Activated naive CD8-positive, alpha-beta T cell treated with anti-CD3 and anti-CD28 coated beads, Interleukin-2, amount 10 ng/mL, durations not matched to agents 7 days and 5 days (primary cell): ENCODE measurements around the gene LPGAT1. TPM values are rescaled to one million over a fixed set of nuclear protein-coding genes. Genes with fewer than 3 reads are reported as not detected.
A peak's percentile ranks its signal among the peaks of the same experiment; 100 is the strongest.

ENCODE experiments used
- ATAC-seq: fragments of 150-1000 bp; cut with Tn5 transposase; one replicate; pipeline ENCODE4 v1.10.0; 2021; ENCODE audit warnings: low read depth, moderate library complexity
- POLR2A ChIA-PET: fragments of 350-600 bp; sonication (Branson Sonifier 250); formaldehyde crosslinking; loops from one replicate; lab custom pipeline; 2021; ENCODE audit warnings: antibody characterized with exemption; lab: Charles Lee
- DNase-seq: peaks from one replicate; pipeline ENCODE4 v3.0.0; 2021
- H3K27ac Mint-ChIP-seq: one replicate; pipeline ENCODE4 v1.8.0; 2022; ENCODE audit warnings: mild to moderate bottlenecking, mixed read lengths
- H3K27me3 Mint-ChIP-seq: one replicate; pipeline ENCODE4 v1.8.0; 2022; ENCODE audit warnings: mild to moderate bottlenecking, moderate library complexity, mixed read lengths
- H3K36me3 Mint-ChIP-seq: one replicate; pipeline ENCODE4 v1.8.0; 2021; ENCODE audit warnings: mild to moderate bottlenecking, mixed read lengths
- H3K4me1 Mint-ChIP-seq: one replicate; pipeline ENCODE4 v1.8.0; 2021; ENCODE audit warnings: mixed read lengths
- H3K4me3 Mint-ChIP-seq: one replicate; pipeline ENCODE4 v1.8.0; 2022; ENCODE audit warnings: mild to moderate bottlenecking, moderate library complexity, mixed read lengths
- H3K9me3 Mint-ChIP-seq: one replicate; pipeline ENCODE4 v1.8.0; 2021; ENCODE audit warnings: mixed read lengths
- total RNA-seq, 2 experiments: library from RNA; stranded (reverse); gene quantifications; one replicate each; pipeline ENCODE4 v1.2.3, GENCODE V29; 2021

The LPGAT1 gene
- total RNA-seq, 2 experiments from 2014 or later = 45.5 to 47.4 TPM

DNA sequence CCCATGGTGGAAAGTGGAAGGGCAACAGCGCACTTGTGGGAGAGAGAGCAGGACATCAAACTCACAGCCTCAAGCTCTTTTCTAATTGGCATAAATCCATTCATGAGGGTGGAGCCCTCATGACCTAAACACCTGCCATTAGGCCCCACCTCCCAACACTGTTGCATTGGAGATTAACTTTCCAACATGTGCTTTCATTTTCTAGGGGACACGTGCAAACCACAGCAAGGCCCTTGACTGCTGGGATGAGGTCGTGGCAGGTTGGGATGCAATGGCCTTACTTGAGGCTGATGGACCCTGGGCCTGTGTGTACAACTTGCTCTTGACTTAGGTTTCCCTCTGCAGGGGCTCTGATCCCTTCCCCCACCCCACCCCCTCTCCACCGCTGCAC is 119.3 kb downstream of the LPGAT1 start:
- no peak overlapping the region for H3K27ac Mint-ChIP-seq
- peaks cover 6% of the 10 kb centered on the region for H3K4me1 Mint-ChIP-seq
- no peak overlapping the region for H3K4me3 Mint-ChIP-seq

DNA sequence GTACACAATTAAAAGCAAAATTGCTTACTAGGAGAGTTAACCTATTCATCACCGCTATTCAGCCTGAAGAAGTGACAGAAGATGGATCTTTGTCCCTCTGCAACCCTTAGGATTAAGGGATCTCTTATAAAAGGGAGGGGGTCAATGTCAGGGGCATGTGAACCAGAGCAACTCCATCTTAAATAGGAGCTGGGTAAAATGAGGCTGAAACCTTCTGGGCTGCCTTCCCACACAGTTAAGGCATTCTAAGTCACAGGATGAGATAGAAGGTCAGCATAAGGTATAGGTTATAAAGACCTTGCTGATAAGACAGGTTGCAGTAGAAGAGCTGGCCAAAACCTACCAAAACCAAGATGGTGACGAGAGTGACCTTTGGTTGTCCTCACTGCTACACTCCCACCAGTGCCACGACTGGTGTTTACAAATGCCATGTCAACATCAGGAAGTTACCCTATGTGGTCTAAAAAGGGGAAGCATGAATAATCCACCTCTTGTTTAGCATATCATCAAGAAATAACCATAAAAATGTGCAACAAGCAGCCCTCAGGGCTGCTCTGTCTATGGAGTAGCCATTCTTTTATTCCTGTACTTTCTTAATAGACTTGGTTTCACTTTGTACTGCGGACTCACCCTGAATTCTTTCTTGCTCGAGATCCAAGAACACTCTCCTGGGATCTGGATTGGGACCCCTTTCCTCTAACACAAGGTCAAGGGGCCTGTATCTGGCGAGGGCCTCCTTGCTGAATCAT is 119.8 kb downstream of the LPGAT1 start:
- no peak overlapping the region for H3K27ac Mint-ChIP-seq

More for the DNA sequence above, 119.3 kb downstream of the LPGAT1 start:
- Mint-ChIP-seq H3K36me3 (no peaks in the 10 kb centered on the region), H3K9me3 (no peaks in the 10 kb centered on the region), H3K27me3 (no peaks in the 10 kb centered on the region)
- ATAC-seq (no peak), DNase-seq (no peak)
- POLR2A ChIA-PET = interaction anchor here (0.6 kb wide), 1 partner anchor 123 kb away, joined by 3 read pairs; no protein-coding TSS in a partner anchor

GRCh38 chr1:211708926-211709325 is 121.6 kb downstream of the LPGAT1 start:
- POLR2A ChIA-PET = no interaction called here

More for the DNA sequence above, 119.8 kb downstream of the LPGAT1 start:
- no peaks in the 10 kb centered on the region for H3K9me3 Mint-ChIP-seq
- H3K36me3 Mint-ChIP-seq = no peaks in the 10 kb centered on the region
- no peaks in the 10 kb centered on the region for H3K27me3 Mint-ChIP-seq
- no peak overlapping the region for H3K4me3 Mint-ChIP-seq
- DNase-seq (no peak), ATAC-seq (no peak)
- POLR2A ChIA-PET = no interaction called here
- H3K4me1 Mint-ChIP-seq = peaks cover 6% of the 10 kb centered on the region

DNA sequence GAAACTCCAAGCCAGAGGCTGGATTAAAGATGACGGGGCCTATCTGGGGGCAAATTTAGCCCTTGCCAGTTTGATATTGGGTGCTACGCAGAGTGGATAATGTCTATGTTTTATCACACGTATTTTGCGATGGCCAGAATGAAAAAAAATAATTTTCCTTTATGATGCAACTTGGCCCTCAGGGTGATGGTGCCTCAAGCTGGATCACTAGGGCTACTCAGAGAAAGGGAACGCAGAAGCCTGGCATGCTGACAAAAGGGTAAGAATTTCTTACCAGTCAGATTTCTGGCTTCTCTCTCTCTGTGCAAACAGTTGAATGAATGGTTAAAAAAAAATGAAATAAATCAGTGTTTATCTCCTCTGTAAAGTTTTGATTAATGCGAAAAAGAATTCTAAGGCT is 122.6 kb downstream of the LPGAT1 start:
- H3K4me3 Mint-ChIP-seq = no peak overlapping the region
- H3K27ac Mint-ChIP-seq = no peak overlapping the region
- POLR2A ChIA-PET = no interaction called here
- no peaks in the 10 kb centered on the region for H3K9me3 Mint-ChIP-seq
- H3K27me3 Mint-ChIP-seq = no peaks in the 10 kb centered on the region
- ATAC-seq (no peak), DNase-seq (no peak)
- H3K36me3 Mint-ChIP-seq = no peaks in the 10 kb centered on the region
- peaks cover 6% of the 10 kb centered on the region for H3K4me1 Mint-ChIP-seq

More at GRCh38 chr1:211708926-211709325, 121.6 kb downstream of the LPGAT1 start:
- H3K27ac Mint-ChIP-seq = no peak overlapping the region
- no peaks in the 10 kb centered on the region for H3K27me3 Mint-ChIP-seq
- H3K4me3 Mint-ChIP-seq = no peak overlapping the region
- peaks cover 6% of the 10 kb centered on the region for H3K4me1 Mint-ChIP-seq
- DNase-seq (no peak), ATAC-seq (no peak)
- H3K36me3 Mint-ChIP-seq = no peaks in the 10 kb centered on the region
- no peaks in the 10 kb centered on the region for H3K9me3 Mint-ChIP-seq

DNA sequence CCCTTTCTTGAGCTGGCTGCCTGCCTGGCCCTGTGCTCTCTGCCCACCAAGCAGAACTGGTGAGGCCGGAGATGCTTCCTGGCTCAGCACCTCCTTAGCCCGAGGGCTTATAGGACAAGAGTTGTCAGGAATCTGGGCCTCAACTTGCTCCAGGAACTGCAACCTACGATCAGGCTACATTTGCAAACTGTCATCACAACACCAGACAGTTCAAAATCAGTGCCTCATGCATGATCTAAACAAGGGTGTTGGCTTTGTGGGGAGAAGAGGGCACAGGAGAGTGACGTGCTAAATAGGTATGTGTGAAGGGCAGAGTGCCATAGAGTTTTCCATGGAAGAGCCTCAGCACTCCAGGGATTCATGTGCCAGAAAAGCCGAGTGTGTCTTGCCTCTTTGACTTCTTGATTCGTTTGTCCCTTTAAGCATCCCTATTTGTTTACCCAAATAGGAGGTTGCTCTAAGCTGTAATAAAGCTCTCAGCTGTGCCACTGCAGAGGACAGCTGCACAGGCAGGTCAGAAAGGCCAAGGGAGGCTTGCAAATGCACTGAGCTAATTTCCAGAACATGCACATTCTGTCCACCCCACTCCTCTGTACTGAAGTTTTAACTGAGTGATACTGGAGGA is 125.0 kb downstream of the LPGAT1 start:
- peaks cover 1% of the 10 kb centered on the region for H3K4me1 Mint-ChIP-seq
- no peaks in the 10 kb centered on the region for H3K9me3 Mint-ChIP-seq
- no peaks in the 10 kb centered on the region for H3K36me3 Mint-ChIP-seq
- peaks cover 8% of the 10 kb centered on the region for H3K27me3 Mint-ChIP-seq
- POLR2A ChIA-PET = interaction anchor here (0.7 kb wide), 1 partner anchor 163 kb away, joined by 3 read pairs; no protein-coding TSS in a partner anchor
- DNase-seq = no peak
- H3K4me3 Mint-ChIP-seq = no peak overlapping the region
- ATAC-seq = no peak
- H3K27ac Mint-ChIP-seq = no peak overlapping the region

GRCh38 chr1:211704543-211704942 is 126.0 kb downstream of the LPGAT1 start:
- H3K4me3 Mint-ChIP-seq = no peak overlapping the region
- peaks cover under 1% of the 10 kb centered on the region for H3K4me1 Mint-ChIP-seq
- H3K36me3 Mint-ChIP-seq = no peaks in the 10 kb centered on the region
- H3K27me3 Mint-ChIP-seq = peaks cover 8% of the 10 kb centered on the region
- POLR2A ChIA-PET = no interaction called here
- H3K9me3 Mint-ChIP-seq = no peaks in the 10 kb centered on the region
- no peak overlapping the region for H3K27ac Mint-ChIP-seq
- ATAC-seq (no peak), DNase-seq (no peak)

DNA sequence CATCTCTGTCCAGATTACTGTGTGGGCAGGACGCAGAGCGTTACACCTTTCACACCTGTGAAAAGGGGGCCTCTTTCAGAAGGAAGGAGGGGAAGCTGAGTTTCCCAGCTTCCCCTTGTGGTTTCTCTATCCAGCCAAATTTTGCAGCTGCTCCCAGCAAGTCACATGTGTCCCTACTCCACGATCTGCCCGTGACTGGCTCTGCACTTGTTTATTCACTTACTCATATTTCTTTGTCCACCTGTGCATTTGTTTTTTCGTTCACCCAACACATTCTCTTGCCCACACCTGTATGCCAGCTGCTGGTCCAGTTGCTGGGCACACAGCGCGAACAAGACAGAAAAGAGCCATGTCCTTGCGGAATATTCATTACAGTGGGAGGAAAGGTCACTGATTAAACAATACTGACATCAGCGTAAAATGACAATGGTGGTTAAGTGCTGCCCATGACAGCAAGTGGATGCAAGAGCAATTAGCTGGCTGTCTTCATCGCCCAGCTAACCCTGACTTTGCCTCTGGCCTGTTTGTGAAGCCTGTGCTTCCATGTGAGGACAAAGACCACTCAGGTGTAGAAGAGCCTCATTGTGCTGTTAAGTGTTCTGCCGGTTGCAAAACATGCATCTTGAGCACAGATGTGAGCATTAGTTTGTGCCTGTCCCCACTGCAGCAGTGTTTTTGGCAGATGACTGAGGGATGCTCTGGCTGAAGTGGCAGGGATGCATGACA is 126.6 kb downstream of the LPGAT1 start:
- Mint-ChIP-seq H3K4me3 (no peak overlapping the region), H3K27me3 (peaks cover 8% of the 10 kb centered on the region), H3K27ac (no peak overlapping the region), H3K4me1 (peaks cover 4% of the 10 kb centered on the region), H3K9me3 (no peaks in the 10 kb centered on the region), H3K36me3 (no peaks in the 10 kb centered on the region)
- DNase-seq (no peak), ATAC-seq (no peak)
- POLR2A ChIA-PET = no interaction called here

GRCh38 chr1:211701733-211702132 is 128.8 kb downstream of the LPGAT1 start:
- Mint-ChIP-seq H3K27ac (no peak overlapping the region), H3K9me3 (no peaks in the 10 kb centered on the region), H3K36me3 (no peaks in the 10 kb centered on the region), H3K27me3 (peaks cover 8% of the 10 kb centered on the region), H3K4me1 (peaks cover 22% of the 10 kb centered on the region), H3K4me3 (no peak overlapping the region)
- ATAC-seq (no peak), DNase-seq (no peak)
- POLR2A ChIA-PET = no interaction called here

DNA sequence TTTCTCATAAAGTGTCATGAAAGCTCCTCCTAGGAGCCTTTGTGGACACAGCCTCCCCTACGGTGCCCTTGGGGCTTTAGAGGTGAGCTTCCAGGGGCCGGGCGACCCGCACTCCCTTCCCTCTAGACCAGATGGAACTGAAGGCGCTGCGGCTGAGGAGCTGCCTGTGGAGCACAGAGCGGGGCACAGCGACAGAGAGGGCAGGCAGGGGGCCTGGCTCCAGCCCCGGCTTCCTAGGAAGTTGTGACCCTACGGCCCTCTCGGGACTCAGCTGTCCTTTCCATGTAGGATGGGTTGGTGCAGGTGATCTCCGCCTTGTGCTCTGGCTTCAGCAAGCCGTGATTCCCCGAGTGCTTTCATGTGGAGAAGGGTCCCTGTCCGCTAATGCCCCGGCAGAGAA is 131.5 kb downstream of the LPGAT1 start:
- ATAC-seq (no peak), DNase-seq (no peak)
- Mint-ChIP-seq H3K9me3 (no peaks in the 10 kb centered on the region), H3K27ac (no peak overlapping the region), H3K36me3 (peaks cover 2% of the 10 kb centered on the region), H3K27me3 (peaks cover 8% of the 10 kb centered on the region), H3K4me3 (peak overlapping the region; percentile 63), H3K4me1 (peaks cover 40% of the 10 kb centered on the region)
- POLR2A ChIA-PET = interaction anchor here (1.2 to 2.8 kb wide), 5 partner anchors 40 to 337 kb away, joined by 4 to 11 read pairs (median 7); partner anchors contain the start of genes DTL, INTS7 and LPGAT1

- peak overlapping the region; percentile 63 for H3K4me3 Mint-ChIP-seq
- POLR2A ChIA-PET = interaction anchor here (0.6 to 2.8 kb wide), 9 partner anchors 17 to 743 kb away, joined by 3 to 11 read pairs (median 5); partner anchors contain the start of genes DTL, INTS7 and LPGAT1
- peak; percentile 89 for ATAC-seq
- peaks cover 42% of the 10 kb centered on the region for H3K4me1 Mint-ChIP-seq
- H3K36me3 Mint-ChIP-seq = peaks cover 4% of the 10 kb centered on the region
- peaks cover 1% of the 10 kb centered on the region for H3K9me3 Mint-ChIP-seq
- peaks cover 8% of the 10 kb centered on the region for H3K27me3 Mint-ChIP-seq
- DNase-seq = peak; percentile 92
- peak overlapping the region; percentile 60 for H3K27ac Mint-ChIP-seq
These were observed 132.2 kb downstream of the LPGAT1 start for GRCh38 chr1:211698161-211699026.

DNA sequence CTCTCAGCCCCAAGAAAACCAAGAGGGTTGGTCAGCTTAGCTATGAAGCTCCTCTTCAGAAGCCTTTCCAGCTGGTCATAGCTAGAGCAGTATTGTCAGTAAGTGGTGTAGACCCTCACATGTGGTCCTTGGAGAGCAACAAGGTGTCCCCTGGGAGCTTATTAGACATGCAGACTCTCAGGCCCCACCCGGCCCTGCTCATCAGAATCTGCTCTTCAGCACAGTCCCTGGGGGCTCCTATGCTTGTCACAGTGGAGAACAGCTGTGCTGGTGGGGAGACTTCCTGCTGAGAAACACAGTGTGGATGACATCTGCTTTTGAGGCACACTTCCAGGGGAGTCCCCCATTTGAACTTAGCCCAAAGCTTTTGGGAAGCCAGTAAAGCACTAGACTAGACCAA is 133.2 kb downstream of the LPGAT1 start:
- Mint-ChIP-seq H3K4me3 (no peak overlapping the region), H3K27me3 (peaks cover 9% of the 10 kb centered on the region), H3K36me3 (peaks cover 4% of the 10 kb centered on the region), H3K27ac (no peak overlapping the region), H3K4me1 (peaks cover 42% of the 10 kb centered on the region), H3K9me3 (peaks cover 3% of the 10 kb centered on the region)
- DNase-seq (no peak), ATAC-seq (peak; percentile 55)
- POLR2A ChIA-PET = interaction anchor here (0.6 to 2.8 kb wide), 8 partner anchors 13 to 589 kb away, joined by 3 to 11 read pairs (median 4); partner anchors contain the start of genes DTL and INTS7

- ATAC-seq (peak; percentile 24), DNase-seq (peak; percentile 47)
- POLR2A ChIA-PET = interaction anchor here (0.9 to 1.5 kb wide), 2 partner anchors 15 to 340 kb away, joined by 4 to 8 read pairs; partner anchors contain the start of genes DTL and INTS7
- Mint-ChIP-seq H3K27me3 (peaks cover 2% of the 10 kb centered on the region), H3K4me1 (peaks cover 42% of the 10 kb centered on the region), H3K27ac (no peak overlapping the region), H3K36me3 (peaks cover 4% of the 10 kb centered on the region), H3K9me3 (peaks cover 3% of the 10 kb centered on the region), H3K4me3 (peak overlapping the region; percentile 56)
These were observed 135.3 kb downstream of the LPGAT1 start for GRCh38 chr1:211695135-211695816.
